ENCODE data around the gene ONECUT3. TPM values are rescaled to one million over a fixed set of nuclear protein-coding genes. Genes with fewer than 3 reads are reported as not detected.

Gene ONECUT3
- total RNA-seq, 1 donor from 2014 or later = 41.9 TPM

DNA sequence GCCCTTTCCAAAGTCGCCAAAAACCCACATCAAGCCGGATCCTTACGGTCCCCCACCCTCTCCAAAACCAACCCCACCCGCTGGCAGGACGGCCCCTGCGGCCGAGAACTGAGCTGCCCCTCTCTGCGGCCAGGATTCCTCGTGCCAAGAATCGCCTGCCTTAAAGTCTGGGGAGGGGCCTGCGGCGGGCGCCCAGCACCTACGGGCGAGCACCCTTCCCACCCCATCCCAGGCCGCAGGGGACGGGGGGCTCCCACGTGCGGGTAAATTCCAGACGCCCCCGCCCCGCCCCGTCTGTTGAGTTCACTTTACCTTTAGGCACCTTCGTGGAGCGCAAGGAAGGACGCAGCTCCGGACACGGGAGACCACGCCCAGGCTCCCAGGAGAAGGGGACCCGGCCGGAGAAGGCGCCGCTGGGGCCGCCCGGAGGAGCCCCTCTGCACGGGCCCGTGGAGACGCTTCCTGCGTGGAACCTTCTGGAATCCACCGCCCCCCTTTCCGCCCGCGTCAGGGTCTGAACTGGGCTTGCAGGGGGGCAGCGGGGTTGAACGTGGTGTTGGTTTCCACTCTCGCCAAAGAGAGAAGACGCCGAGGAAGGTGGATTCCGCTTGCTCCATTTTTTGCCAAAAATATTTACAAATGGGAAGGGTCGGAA is 22.8 kb downstream of the ONECUT3 start:
- peaks cover 8% of the 10 kb centered on the region for H3K4me1 Mint-ChIP-seq (ENCODE audit: low read depth)
- H3K9me3 Mint-ChIP-seq (ENCODE audit: low read depth) = peaks cover 2% of the 10 kb centered on the region
- H3K36me3 Mint-ChIP-seq (ENCODE audit: insufficient read depth) = peaks cover 24% of the 10 kb centered on the region
- TF ChIP-seq CTCF (IDR thresholded peaks at IDR 0.05; ENCODE audit: unreplicated experiment) = no peak
- H3K4me3 Mint-ChIP-seq (ENCODE audit: low read depth) = no peak overlapping the region
- no peak overlapping the region for H3K27ac Mint-ChIP-seq
- DNase-seq (ENCODE audit: low spot score, unreplicated experiment) = no peak
- H3K27me3 Mint-ChIP-seq = peaks cover 57% of the 10 kb centered on the region

GRCh38 chr19:1776606-1777147 is 23.4 kb downstream of the ONECUT3 start:
- H3K4me3 Mint-ChIP-seq (ENCODE audit: low read depth) = no peak overlapping the region
- no peak for TF ChIP-seq CTCF (IDR thresholded peaks at IDR 0.05; ENCODE audit: unreplicated experiment)
- H3K27me3 Mint-ChIP-seq = peaks cover 58% of the 10 kb centered on the region
- peaks cover 22% of the 10 kb centered on the region for H3K36me3 Mint-ChIP-seq (ENCODE audit: insufficient read depth)
- no peak for DNase-seq (ENCODE audit: low spot score, unreplicated experiment)
- H3K9me3 Mint-ChIP-seq (ENCODE audit: low read depth) = no peaks in the 10 kb centered on the region
- H3K4me1 Mint-ChIP-seq (ENCODE audit: low read depth) = peaks cover 8% of the 10 kb centered on the region
- H3K27ac Mint-ChIP-seq = no peak overlapping the region

GRCh38 chr19:1777149-1777548 is 23.8 kb downstream of the ONECUT3 start:
- no peak overlapping the region for H3K4me3 Mint-ChIP-seq (ENCODE audit: low read depth)
- H3K4me1 Mint-ChIP-seq (ENCODE audit: low read depth) = peaks cover 8% of the 10 kb centered on the region
- H3K9me3 Mint-ChIP-seq (ENCODE audit: low read depth) = no peaks in the 10 kb centered on the region
- H3K36me3 Mint-ChIP-seq (ENCODE audit: insufficient read depth) = peaks cover 22% of the 10 kb centered on the region
- H3K27ac Mint-ChIP-seq = no peak overlapping the region
- H3K27me3 Mint-ChIP-seq = peaks cover 58% of the 10 kb centered on the region
- DNase-seq (ENCODE audit: low spot score, unreplicated experiment) = no peak
- no peak for TF ChIP-seq CTCF (IDR thresholded peaks at IDR 0.05; ENCODE audit: unreplicated experiment)

DNA sequence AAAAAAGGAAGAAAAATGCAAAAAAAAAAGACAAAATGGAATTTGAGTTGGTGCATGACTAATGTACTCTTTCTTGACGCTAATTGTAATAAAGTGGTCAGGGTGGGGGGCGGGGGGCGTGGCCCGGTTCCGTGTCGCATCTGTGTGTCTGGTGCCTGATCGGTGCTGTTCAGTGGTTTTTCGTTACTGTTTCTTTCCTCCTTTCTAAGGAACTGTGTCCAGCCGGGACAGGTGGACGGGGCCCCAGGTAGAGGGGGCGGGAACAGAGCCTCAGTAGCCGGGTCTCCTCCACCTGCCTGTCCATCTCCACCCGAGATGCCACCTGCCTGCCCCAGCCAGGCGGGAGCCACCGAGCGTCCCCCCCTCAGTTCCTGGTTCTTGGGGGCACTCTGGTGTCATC is 26.3 kb downstream of the ONECUT3 start:
- peaks cover 12% of the 10 kb centered on the region for H3K36me3 Mint-ChIP-seq (ENCODE audit: insufficient read depth)
- no peak overlapping the region for H3K4me3 Mint-ChIP-seq (ENCODE audit: low read depth)
- TF ChIP-seq CTCF (IDR thresholded peaks at IDR 0.05; ENCODE audit: unreplicated experiment) = no peak
- DNase-seq (ENCODE audit: low spot score, unreplicated experiment) = no peak
- H3K27me3 Mint-ChIP-seq = peaks cover 50% of the 10 kb centered on the region
- H3K4me1 Mint-ChIP-seq (ENCODE audit: low read depth) = peaks cover 8% of the 10 kb centered on the region
- H3K9me3 Mint-ChIP-seq (ENCODE audit: low read depth) = no peaks in the 10 kb centered on the region
- H3K27ac Mint-ChIP-seq = no peak overlapping the region

GRCh38 chr19:1780272-1780958 is 27.1 kb downstream of the ONECUT3 start:
- peak; percentile 33 for TF ChIP-seq CTCF (IDR thresholded peaks at IDR 0.05; ENCODE audit: unreplicated experiment)
- Mint-ChIP-seq H3K27ac (no peak overlapping the region), H3K9me3 (ENCODE audit: low read depth) (no peaks in the 10 kb centered on the region), H3K4me3 (ENCODE audit: low read depth) (no peak overlapping the region), H3K4me1 (ENCODE audit: low read depth) (peaks cover 8% of the 10 kb centered on the region), H3K27me3 (peaks cover 47% of the 10 kb centered on the region), H3K36me3 (ENCODE audit: insufficient read depth) (peaks cover 12% of the 10 kb centered on the region)
- no peak for DNase-seq (ENCODE audit: low spot score, unreplicated experiment)
